HepG2 (cell line): ENCODE data around the gene PIEZO1. TPM values are rescaled to one million over a fixed set of nuclear protein-coding genes. Genes with fewer than 3 reads are reported as not detected.

Experiments
- AGO1 ChIP-seq: fragments of 200-400 bp; formaldehyde crosslinking; IDR thresholded peaks from 2 replicates; pipeline ENCODE4 v1.6.1; 2017; ENCODE audit warnings: mild to moderate bottlenecking, low read depth, low read length, moderate library complexity; ENCODE audit not compliant: poor library complexity, severe bottlenecking
- ATF7-NPFF ChIP-seq: sonication (generic); formaldehyde crosslinking; IDR thresholded peaks from 2 replicates; pipeline ENCODE4 v1.8.1; 2023; ENCODE audit warnings: mild to moderate bottlenecking, low read depth, missing genetic modification reagents, moderate library complexity
- EHMT2 ChIP-seq: fragments of 200-600 bp; sonication (generic); IDR thresholded peaks from 2 replicates; pipeline ENCODE4 v1.7.0; 2017; ENCODE audit warnings: antibody characterized with exemption, low read depth, low read length, borderline replicate concordance
- FIP1L1 ChIP-seq: fragments of 200-400 bp; formaldehyde crosslinking; IDR thresholded peaks from 2 replicates; pipeline ENCODE4 v1.6.1; 2018; ENCODE audit warnings: low read depth, mild to moderate bottlenecking, low read length, moderate library complexity, borderline replicate concordance; ENCODE audit not compliant: insufficient read depth
- GABPA ChIP-seq, 2 experiments: IDR thresholded peaks; 2 replicates each; pipeline ENCODE4 v1.6.1; 2011 to 2016; ENCODE audit warnings: low read depth in 2 of 2, low read length in 1 of 2, missing biosample characterization in 1 of 2, missing genetic modification characterization in 1 of 2
- HOXA3 ChIP-seq: sonication (generic); formaldehyde crosslinking; IDR thresholded peaks from 2 replicates; pipeline ENCODE4 v1.5.0; 2020; ENCODE audit warnings: missing genetic modification reagents
- NR2C2 ChIP-seq: sonication (generic); formaldehyde crosslinking; IDR thresholded peaks from 2 replicates; pipeline ENCODE4 v1.4.0; 2020; ENCODE audit warnings: missing genetic modification reagents, mild to moderate bottlenecking, moderate library complexity, borderline replicate concordance
- PITX1 ChIP-seq: sonication (generic); formaldehyde crosslinking; IDR thresholded peaks from 2 replicates; pipeline ENCODE4 v1.5.1; 2020; ENCODE audit warnings: mild to moderate bottlenecking, missing genetic modification reagents
- PPARG ChIP-seq: conservative IDR thresholded peaks from 2 replicates; pipeline ENCODE4 v1.6.1; 2016; ENCODE audit warnings: missing biosample characterization, missing genetic modification reagents
- RAD51 ChIP-seq: fragments of 450-650 bp; IDR thresholded peaks from 2 replicates; pipeline ENCODE4 v1.6.1; 2016; ENCODE audit warnings: borderline replicate concordance
- RFX3 ChIP-seq: IDR thresholded peaks from 2 replicates; pipeline ENCODE4 v1.6.1; 2016; ENCODE audit warnings: missing biosample characterization, missing genetic modification reagents
- RORA ChIP-seq: sonication (generic); formaldehyde crosslinking; IDR thresholded peaks from 2 replicates; pipeline ENCODE4 v1.5.0; 2020; ENCODE audit warnings: mild to moderate bottlenecking, missing genetic modification reagents, moderate library complexity
- SNAPC2 ChIP-seq: sonication (generic); formaldehyde crosslinking; IDR thresholded peaks from 2 replicates; pipeline ENCODE4 v1.8.1; 2022; ENCODE audit warnings: mild to moderate bottlenecking, missing genetic modification reagents
- SP140L ChIP-seq: sonication (generic); formaldehyde crosslinking; IDR thresholded peaks from 2 replicates; pipeline ENCODE4 v1.4.0; 2020; ENCODE audit warnings: missing genetic modification reagents, borderline replicate concordance
- TBX2 ChIP-seq: sonication (generic); formaldehyde crosslinking; IDR thresholded peaks from 2 replicates; pipeline ENCODE4 v1.5.0; 2020; ENCODE audit warnings: missing genetic modification reagents, mild to moderate bottlenecking, borderline replicate concordance
- ZFAT ChIP-seq: sonication (generic); formaldehyde crosslinking; conservative IDR thresholded peaks from 2 replicates; pipeline ENCODE4 v1.8.1; 2023; ENCODE audit warnings: missing genetic modification reagents, inconsistent platforms
- ZNF101 ChIP-seq: sonication (generic); formaldehyde crosslinking; IDR thresholded peaks from 2 replicates; pipeline ENCODE4 v1.4.0; 2020; ENCODE audit warnings: mild to moderate bottlenecking, low read depth, missing genetic modification reagents, borderline replicate concordance
- ZNF562 ChIP-seq: sonication (generic); formaldehyde crosslinking; IDR thresholded peaks from 2 replicates; pipeline ENCODE4 v1.8.0; 2022; ENCODE audit warnings: missing genetic modification reagents, borderline replicate concordance
- ZNF878 ChIP-seq: sonication (generic); formaldehyde crosslinking; IDR thresholded peaks from 2 replicates; pipeline ENCODE4 v1.8.1; 2023; ENCODE audit warnings: mild to moderate bottlenecking, missing genetic modification reagents, moderate library complexity
- ZSCAN25 ChIP-seq: sonication (generic); formaldehyde crosslinking; IDR thresholded peaks from 2 replicates; pipeline ENCODE4 v1.8.0; 2022; ENCODE audit warnings: mild to moderate bottlenecking, missing genetic modification reagents
- polyA plus RNA-seq, 8 experiments: library from polyadenylated mRNA; depleted of rRNA in 3 of 8; stranded (reverse) in 7 of 8; unstranded in 1 of 8; fragments of >200 nt; fragmentation: Illumina TruSeq in 4 of 8; extraction: Trizol in 4 of 8; gene quantifications; 2 replicates each; pipeline versions ENCODE4 v1.2.1 to v1.2.3, GENCODE V29; 2011 to 2016; ENCODE audit warnings: low read depth in 4 of 8, missing spikeins in 1 of 8, mixed read lengths in 1 of 8; ENCODE audit not compliant: insufficient read depth in 1 of 8
- total RNA-seq, 5 experiments: library from RNA; depleted of rRNA; stranded (reverse); fragments of >200 nt; fragmentation: Illumina TruSeq; extraction: Trizol; gene quantifications; 2 replicates each; pipeline ENCODE4 v1.2.3, GENCODE V29; 2016; ENCODE audit warnings: low read depth in 1 of 5
- TF ChIP-seq, protein P1 (sequence below): sonication (generic); formaldehyde crosslinking; IDR thresholded peaks from 2 replicates; pipeline ENCODE4 v1.5.0; 2020; ENCODE audit warnings: mild to moderate bottlenecking, missing genetic modification reagents
- TF ChIP-seq, protein P2 (sequence below): sonication (generic); formaldehyde crosslinking; IDR thresholded peaks from 2 replicates; pipeline ENCODE4 v1.4.0; 2020; ENCODE audit warnings: low read depth, mild to moderate bottlenecking, missing genetic modification reagents
- TF ChIP-seq, protein P3 (sequence below): IDR thresholded peaks from 2 replicates; pipeline ENCODE4 v1.6.1; 2016; ENCODE audit warnings: mild to moderate bottlenecking

The PIEZO1 gene
- total and polyA plus RNA-seq, 2 of the 13 experiments (the other 11 are each of a cell fraction or from before 2014, with no cell fraction given) = 67.9 to 85.0 TPM

DNA sequence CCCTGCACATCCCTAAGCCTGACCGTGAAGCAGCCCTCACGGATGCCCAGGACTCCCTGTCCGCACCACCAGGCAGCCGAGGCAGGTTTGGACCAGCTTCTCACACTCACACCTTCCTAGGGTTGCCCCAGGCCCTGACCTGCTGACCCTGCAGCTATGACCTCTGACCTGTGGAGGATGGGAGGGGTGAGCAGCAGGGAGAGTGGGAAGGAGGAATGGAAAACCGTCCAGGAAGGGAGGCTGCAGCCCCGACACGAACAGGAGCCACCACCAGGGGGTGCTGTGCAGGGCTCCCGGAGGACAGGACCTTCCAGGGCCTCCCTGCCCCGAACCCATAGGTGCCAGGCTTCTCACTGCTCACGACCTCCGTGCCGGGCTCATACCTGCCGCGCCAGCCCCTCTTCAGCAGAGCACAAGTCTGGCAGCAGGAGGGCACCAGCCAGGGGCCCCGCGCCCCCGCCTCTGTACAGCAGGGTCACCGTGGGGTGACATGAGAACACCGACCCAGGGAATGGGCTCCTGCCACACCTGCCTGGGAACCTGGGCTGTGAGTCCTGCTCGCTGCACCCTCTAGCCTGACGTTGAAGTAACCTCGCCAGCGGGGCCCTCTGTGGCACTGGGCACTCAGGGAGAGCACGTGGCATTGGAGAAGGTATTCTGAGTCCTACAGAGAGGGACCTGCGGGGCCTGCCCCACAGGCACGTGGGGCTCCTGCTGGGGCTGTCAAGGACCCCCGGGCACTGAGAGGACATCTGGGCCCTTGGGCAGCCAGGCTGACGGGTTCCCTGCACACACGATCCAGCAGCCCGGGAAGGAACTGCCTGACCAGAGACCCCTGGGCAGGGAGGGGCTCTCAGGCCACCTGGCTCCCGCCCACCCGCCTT, 41.1 kb downstream of the PIEZO1 start (continued):
- TF ChIP-seq, protein P1, sequence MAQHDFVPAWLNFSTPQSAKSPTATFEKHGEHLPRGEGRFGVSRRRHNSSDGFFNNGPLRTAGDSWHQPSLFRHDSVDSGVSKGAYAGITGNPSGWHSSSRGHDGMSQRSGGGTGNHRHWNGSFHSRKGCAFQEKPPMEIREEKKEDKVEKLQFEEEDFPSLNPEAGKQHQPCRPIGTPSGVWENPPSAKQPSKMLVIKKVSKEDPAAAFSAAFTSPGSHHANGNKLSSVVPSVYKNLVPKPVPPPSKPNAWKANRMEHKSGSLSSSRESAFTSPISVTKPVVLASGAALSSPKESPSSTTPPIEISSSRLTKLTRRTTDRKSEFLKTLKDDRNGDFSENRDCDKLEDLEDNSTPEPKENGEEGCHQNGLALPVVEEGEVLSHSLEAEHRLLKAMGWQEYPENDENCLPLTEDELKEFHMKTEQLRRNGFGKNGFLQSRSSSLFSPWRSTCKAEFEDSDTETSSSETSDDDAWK (CRISPR knock-in tag) = no peak
- TF ChIP-seq TBX2 (CRISPR knock-in tag) (peak; percentile 39; the same call in 1 of the 2 replicates), ATF7-NPFF (CRISPR knock-in tag) (no peak), ZNF101 (CRISPR knock-in tag) (no peak), RFX3 (CRISPR knock-in tag) (no peak), EHMT2 (no peak), ZSCAN25 (CRISPR knock-in tag) (no peak), GABPA (IDR thresholded peaks at IDR 0.05; ENCODE audit: low read depth, low read length) (no peak), GABPA (CRISPR knock-in tag; IDR thresholded peaks at IDR 0.05; ENCODE audit: low read depth) (no peak), ZFAT (CRISPR knock-in tag) (no peak), SNAPC2 (CRISPR knock-in tag) (no peak), HOXA3 (CRISPR knock-in tag) (peak; percentile 44; the same call in 1 of the 2 replicates), FIP1L1 (no peak), NR2C2 (CRISPR knock-in tag) (peak; percentile 93), PPARG (CRISPR knock-in tag) (no peak), SP140L (CRISPR knock-in tag) (no peak), AGO1 (peak; percentile 6), ZNF562 (no peak), RORA (CRISPR knock-in tag) (no peak), RAD51 (no peak), ZNF878 (CRISPR knock-in tag) (no peak), PITX1 (CRISPR knock-in tag) (no peak)
- TF ChIP-seq, protein P2, sequence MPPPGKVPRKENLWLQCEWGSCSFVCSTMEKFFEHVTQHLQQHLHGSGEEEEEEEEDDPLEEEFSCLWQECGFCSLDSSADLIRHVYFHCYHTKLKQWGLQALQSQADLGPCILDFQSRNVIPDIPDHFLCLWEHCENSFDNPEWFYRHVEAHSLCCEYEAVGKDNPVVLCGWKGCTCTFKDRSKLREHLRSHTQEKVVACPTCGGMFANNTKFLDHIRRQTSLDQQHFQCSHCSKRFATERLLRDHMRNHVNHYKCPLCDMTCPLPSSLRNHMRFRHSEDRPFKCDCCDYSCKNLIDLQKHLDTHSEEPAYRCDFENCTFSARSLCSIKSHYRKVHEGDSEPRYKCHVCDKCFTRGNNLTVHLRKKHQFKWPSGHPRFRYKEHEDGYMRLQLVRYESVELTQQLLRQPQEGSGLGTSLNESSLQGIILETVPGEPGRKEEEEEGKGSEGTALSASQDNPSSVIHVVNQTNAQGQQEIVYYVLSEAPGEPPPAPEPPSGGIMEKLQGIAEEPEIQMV (CRISPR knock-in tag) = 0 out of 2 replicates have a peak, but pooled peaks have one; percentile 28
- TF ChIP-seq, protein P3, sequence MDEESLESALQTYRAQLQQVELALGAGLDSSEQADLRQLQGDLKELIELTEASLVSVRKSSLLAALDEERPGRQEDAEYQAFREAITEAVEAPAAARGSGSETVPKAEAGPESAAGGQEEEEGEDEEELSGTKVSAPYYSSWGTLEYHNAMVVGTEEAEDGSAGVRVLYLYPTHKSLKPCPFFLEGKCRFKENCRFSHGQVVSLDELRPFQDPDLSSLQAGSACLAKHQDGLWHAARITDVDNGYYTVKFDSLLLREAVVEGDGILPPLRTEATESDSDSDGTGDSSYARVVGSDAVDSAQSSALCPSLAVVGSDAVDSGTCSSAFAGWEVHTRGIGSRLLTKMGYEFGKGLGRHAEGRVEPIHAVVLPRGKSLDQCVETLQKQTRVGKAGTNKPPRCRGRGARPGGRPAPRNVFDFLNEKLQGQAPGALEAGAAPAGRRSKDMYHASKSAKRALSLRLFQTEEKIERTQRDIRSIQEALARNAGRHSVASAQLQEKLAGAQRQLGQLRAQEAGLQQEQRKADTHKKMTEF (CRISPR knock-in tag) = no peak
